ENCODE data around the gene CYLD.

The CYLD gene

DNA sequence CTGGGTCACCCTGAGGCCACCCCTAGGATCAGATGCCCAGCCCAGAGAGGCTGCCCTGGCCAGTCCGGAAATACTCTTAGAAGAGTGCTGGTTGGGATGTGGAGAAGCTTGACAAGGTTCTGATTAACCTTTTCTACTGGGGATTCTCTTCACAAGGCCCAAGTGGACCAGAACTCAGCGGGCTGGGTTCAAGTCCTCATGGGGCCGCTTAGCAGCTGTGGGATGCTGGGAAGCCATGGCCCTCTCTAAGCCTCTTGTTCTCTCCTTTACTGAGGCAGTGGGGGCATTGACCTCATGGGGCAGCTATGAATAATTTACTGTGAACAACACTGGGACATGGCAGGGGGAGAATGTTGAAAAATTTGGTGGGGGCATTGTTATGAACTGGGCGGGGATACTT, 92.8 kb downstream of the CYLD start:
- H3K4me3 ChIP-seq (replicated peaks; ENCODE audit: low read depth, low read length): no peak overlapping the region
- H3K27me3 ChIP-seq (replicated peaks; ENCODE audit: control insufficient read depth, insufficient read depth, low read length): no peaks in the 10 kb centered on the region; the same call in 1 of the 2 replicates
- no peaks in the 10 kb centered on the region for H3K36me3 ChIP-seq (ENCODE audit: control insufficient read depth, insufficient read depth, low read length)
- DNase-seq (ENCODE audit: extremely low read depth, insufficient read length): no peak
- TF ChIP-seq, protein P1, sequence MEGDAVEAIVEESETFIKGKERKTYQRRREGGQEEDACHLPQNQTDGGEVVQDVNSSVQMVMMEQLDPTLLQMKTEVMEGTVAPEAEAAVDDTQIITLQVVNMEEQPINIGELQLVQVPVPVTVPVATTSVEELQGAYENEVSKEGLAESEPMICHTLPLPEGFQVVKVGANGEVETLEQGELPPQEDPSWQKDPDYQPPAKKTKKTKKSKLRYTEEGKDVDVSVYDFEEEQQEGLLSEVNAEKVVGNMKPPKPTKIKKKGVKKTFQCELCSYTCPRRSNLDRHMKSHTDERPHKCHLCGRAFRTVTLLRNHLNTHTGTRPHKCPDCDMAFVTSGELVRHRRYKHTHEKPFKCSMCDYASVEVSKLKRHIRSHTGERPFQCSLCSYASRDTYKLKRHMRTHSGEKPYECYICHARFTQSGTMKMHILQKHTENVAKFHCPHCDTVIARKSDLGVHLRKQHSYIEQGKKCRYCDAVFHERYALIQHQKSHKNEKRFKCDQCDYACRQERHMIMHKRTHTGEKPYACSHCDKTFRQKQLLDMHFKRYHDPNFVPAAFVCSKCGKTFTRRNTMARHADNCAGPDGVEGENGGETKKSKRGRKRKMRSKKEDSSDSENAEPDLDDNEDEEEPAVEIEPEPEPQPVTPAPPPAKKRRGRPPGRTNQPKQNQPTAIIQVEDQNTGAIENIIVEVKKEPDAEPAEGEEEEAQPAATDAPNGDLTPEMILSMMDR (IDR thresholded peaks at IDR 0.05; ENCODE audit: insufficient read depth, low read length, poor library complexity, severe bottlenecking): no peak

DNA sequence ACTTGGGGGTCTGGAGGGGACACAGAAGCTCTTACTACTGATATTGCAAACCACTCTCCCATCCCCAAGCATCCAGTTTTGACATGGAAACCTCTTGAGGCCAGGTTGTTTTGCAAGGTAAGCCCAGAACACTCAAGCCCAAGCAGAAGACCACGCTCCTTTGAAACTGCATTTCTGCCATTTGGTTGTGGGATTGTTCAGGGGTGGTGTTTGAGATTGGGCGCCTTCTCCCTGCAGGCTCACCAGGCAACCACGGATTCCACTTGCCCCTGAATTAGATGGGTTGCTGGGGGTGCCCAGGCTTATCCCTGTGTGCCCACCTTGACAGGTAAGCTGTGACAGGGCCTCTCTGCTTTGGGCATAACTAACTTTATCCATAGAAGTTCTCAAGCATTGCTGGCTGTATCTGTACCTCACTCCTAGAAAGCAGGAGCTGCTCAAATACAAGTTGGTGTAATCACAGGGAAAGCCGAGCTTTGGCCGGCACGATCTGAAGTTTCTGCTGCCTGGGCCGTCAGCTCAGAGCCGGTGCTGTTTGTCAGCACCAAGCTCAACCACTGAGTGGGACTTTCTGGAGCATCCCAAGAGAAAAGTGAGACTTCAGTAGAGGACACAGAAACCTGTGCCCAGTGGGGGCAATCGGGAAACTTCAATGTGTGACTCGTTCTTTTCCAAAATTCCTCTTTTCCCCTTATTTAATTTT, 93.6 kb downstream of the CYLD start:
- TF ChIP-seq, protein P1 (IDR thresholded peaks at IDR 0.05; ENCODE audit: insufficient read depth, low read length, poor library complexity, severe bottlenecking): no peak
- H3K36me3 ChIP-seq (ENCODE audit: control insufficient read depth, insufficient read depth, low read length): no peaks in the 10 kb centered on the region
- DNase-seq (ENCODE audit: extremely low read depth, insufficient read length): no peak
- no peak overlapping the region for H3K4me3 ChIP-seq (replicated peaks; ENCODE audit: low read depth, low read length)
- no peaks in the 10 kb centered on the region; the same call in 1 of the 2 replicates for H3K27me3 ChIP-seq (replicated peaks; ENCODE audit: control insufficient read depth, insufficient read depth, low read length)

GRCh38 chr16:50836121-50836621, 94.3 kb downstream of the CYLD start:
- Histone ChIP-seq H3K27me3 (replicated peaks; ENCODE audit: control insufficient read depth, insufficient read depth, low read length) (no peaks in the 10 kb centered on the region; the same call in 1 of the 2 replicates), H3K4me3 (replicated peaks; ENCODE audit: low read depth, low read length) (no peak overlapping the region), H3K36me3 (ENCODE audit: control insufficient read depth, insufficient read depth, low read length) (no peaks in the 10 kb centered on the region)
- TF ChIP-seq, protein P1 (IDR thresholded peaks at IDR 0.05; ENCODE audit: insufficient read depth, low read length, poor library complexity, severe bottlenecking): no peak
- no peak for DNase-seq (ENCODE audit: extremely low read depth, insufficient read length)

- DNase-seq (ENCODE audit: extremely low read depth, insufficient read length): no peak
- no peaks in the 10 kb centered on the region for H3K36me3 ChIP-seq (ENCODE audit: control insufficient read depth, insufficient read depth, low read length)
- H3K27me3 ChIP-seq (replicated peaks; ENCODE audit: control insufficient read depth, insufficient read depth, low read length): no peaks in the 10 kb centered on the region; the same call in 1 of the 2 replicates
- no peak overlapping the region for H3K4me3 ChIP-seq (replicated peaks; ENCODE audit: low read depth, low read length)
- TF ChIP-seq, protein P1 (IDR thresholded peaks at IDR 0.05; ENCODE audit: insufficient read depth, low read length, poor library complexity, severe bottlenecking): no peak
Measured at GRCh38 chr16:50837324-50837723, 95.4 kb downstream of the CYLD start.

DNA sequence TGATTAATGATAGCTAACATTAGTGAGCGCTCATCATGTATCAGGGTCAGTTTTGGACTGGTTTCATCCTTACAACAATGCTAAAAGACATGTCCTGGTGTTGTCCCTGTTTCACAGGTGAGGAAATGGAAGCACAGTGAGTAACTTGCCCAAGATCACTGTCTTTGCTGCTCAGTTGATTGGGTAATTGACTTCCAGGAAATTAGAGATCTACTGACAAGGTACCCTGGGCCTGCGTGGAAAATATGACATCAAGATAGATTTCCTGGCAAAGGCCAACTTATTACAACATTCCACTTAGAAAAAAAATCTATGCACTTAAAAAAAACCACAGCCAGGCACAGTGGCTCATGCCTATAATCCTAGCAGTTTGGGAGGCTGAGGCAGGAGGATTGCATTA, 96.3 kb downstream of the CYLD start:
- H3K4me3 ChIP-seq (replicated peaks; ENCODE audit: low read depth, low read length): no peak overlapping the region
- DNase-seq (ENCODE audit: extremely low read depth, insufficient read length): no peak
- H3K36me3 ChIP-seq (ENCODE audit: control insufficient read depth, insufficient read depth, low read length): no peaks in the 10 kb centered on the region
- no peaks in the 10 kb centered on the region; the same call in 1 of the 2 replicates for H3K27me3 ChIP-seq (replicated peaks; ENCODE audit: control insufficient read depth, insufficient read depth, low read length)
- TF ChIP-seq, protein P1 (IDR thresholded peaks at IDR 0.05; ENCODE audit: insufficient read depth, low read length, poor library complexity, severe bottlenecking): no peak
